ENCODE results near the gene DNAAF5. TPM values are rescaled to one million over a fixed set of nuclear protein-coding genes. Genes with fewer than 3 reads are reported as not detected.

DNAAF5 gene
- total RNA-seq, 4 donors from 2014 or later = 26.7 to 34.4 (median 29.0) TPM

DNA sequence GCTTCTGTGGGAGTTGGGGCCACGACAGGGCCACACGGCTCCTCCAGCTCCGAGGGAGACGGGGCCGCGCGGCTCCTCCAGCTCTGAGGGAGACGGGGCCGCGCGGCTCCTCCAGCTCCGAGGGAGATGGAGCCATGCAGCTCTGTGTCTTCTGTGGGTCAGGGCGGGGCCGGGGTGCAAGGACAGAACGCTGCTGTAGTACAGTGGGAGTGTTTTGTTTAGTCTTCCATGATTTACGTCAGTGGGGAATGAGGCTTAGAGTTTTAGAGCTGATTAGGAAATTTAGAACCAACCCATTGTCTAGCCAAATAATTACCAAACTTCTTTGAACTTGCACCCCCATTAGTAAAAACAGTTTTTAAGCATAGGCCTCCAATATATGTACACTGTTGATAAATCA, 33.5 kb downstream of the DNAAF5 start:
- no peak overlapping the region for H3K4me3 ChIP-seq
- no peak for DNase-seq (ENCODE audit: low spot score in 2 of 2)
- H3K27ac ChIP-seq = no peak overlapping the region
- H3K27me3 ChIP-seq = no peaks in the 10 kb centered on the region
- no peaks in the 10 kb centered on the region for H3K9me3 ChIP-seq
- peaks cover 86% of the 10 kb centered on the region for H3K36me3 ChIP-seq
- WGBS = 84% methylated on average over 16 of the region's 16 CpGs
- H3K4me1 ChIP-seq = no peaks in the 10 kb centered on the region
- no peak for TF ChIP-seq POLR2AphosphoS5 (IDR thresholded peaks at IDR 0.05)
- TF ChIP-seq EP300 (IDR thresholded peaks at IDR 0.05) = no peak
- no peak for TF ChIP-seq POLR2A (IDR thresholded peaks at IDR 0.05)
- TF ChIP-seq, protein P1, sequence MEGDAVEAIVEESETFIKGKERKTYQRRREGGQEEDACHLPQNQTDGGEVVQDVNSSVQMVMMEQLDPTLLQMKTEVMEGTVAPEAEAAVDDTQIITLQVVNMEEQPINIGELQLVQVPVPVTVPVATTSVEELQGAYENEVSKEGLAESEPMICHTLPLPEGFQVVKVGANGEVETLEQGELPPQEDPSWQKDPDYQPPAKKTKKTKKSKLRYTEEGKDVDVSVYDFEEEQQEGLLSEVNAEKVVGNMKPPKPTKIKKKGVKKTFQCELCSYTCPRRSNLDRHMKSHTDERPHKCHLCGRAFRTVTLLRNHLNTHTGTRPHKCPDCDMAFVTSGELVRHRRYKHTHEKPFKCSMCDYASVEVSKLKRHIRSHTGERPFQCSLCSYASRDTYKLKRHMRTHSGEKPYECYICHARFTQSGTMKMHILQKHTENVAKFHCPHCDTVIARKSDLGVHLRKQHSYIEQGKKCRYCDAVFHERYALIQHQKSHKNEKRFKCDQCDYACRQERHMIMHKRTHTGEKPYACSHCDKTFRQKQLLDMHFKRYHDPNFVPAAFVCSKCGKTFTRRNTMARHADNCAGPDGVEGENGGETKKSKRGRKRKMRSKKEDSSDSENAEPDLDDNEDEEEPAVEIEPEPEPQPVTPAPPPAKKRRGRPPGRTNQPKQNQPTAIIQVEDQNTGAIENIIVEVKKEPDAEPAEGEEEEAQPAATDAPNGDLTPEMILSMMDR (IDR thresholded peaks at IDR 0.05) = no peak

DNA sequence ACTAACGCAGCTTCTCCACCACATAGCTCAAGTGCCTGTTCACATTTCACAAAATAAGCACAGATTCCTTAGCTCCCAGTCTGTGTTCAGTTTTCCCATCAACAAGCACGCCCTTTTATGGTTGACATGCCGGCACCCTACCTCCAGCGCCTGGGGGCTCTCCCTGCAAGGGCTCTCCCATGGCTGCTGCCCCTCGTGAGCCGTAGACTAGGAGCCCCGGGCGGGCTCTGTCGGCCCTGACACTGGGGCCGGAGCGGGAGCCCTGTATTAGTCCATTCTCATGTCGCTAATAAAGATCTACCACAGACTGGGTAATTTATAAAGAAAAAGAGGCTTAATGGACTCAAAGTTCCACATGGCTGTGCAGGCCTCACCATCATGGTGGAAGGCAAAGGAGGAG, 34.6 kb downstream of the DNAAF5 start:
- no peaks in the 10 kb centered on the region for H3K4me1 ChIP-seq
- H3K9me3 ChIP-seq = no peaks in the 10 kb centered on the region
- H3K4me3 ChIP-seq = no peak overlapping the region
- no peaks in the 10 kb centered on the region for H3K27me3 ChIP-seq
- DNase-seq (ENCODE audit: low spot score in 2 of 2) = no peak
- 96% methylated on average over 12 of the region's 12 CpGs for WGBS
- peaks cover 86% of the 10 kb centered on the region for H3K36me3 ChIP-seq
- TF ChIP-seq, protein P1 (IDR thresholded peaks at IDR 0.05) = no peak
- TF ChIP-seq POLR2A (IDR thresholded peaks at IDR 0.05) = no peak
- H3K27ac ChIP-seq = no peak overlapping the region

DNA sequence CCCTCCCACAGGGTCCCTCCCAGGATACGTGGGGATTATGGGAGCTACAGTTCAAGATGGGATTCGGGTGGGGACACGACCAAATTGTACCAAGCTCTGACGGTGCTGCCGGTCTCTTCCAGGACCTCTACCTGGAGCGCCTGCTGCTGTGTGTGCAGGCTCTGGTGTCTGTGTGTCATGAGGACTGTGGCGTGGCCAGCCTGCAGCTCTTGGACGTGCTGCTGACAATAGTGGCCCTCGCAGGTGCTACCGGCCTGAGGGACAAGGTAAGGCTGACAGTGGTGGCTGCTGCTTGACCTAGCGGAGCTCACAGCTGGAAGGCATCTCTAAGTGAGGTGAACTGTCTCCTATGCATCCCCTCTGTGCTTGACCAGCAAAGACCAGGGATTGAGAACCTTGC, 35.1 kb downstream of the DNAAF5 start:
- Histone ChIP-seq H3K27me3 (no peaks in the 10 kb centered on the region), H3K9me3 (no peaks in the 10 kb centered on the region), H3K27ac (no peak overlapping the region), H3K4me1 (no peaks in the 10 kb centered on the region), H3K36me3 (peaks cover 82% of the 10 kb centered on the region), H3K4me3 (no peak overlapping the region)
- no peak for TF ChIP-seq EP300 (IDR thresholded peaks at IDR 0.05)
- no peak for DNase-seq (ENCODE audit: low spot score in 2 of 2)
- WGBS = 92% methylated on average over 5 of the region's 11 CpGs

DNA sequence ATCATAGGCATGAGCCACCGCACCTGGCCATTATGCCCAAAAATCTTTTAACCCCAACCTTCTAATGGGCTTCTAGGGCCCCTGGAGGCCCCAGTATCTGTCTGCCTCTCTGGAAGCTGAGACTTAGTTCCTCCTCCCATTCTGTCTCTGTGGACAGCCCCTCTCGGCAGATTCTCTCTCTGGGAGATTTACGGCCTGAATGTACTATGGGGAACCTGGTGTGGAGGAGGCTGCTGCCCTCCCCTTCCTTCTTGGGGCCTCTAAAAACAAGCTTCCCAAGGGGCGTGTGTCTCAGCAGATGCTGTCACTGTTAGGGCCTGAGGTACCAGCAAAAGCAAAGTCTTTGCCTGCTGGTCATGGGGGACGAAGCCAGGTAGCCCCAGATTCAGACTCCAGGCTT, 36.4 kb downstream of the DNAAF5 start:
- Histone ChIP-seq H3K27ac (no peak overlapping the region), H3K4me1 (no peaks in the 10 kb centered on the region), H3K4me3 (no peak overlapping the region), H3K27me3 (no peaks in the 10 kb centered on the region), H3K9me3 (no peaks in the 10 kb centered on the region), H3K36me3 (peaks cover 69% of the 10 kb centered on the region)
- no peak for TF ChIP-seq POLR2A (IDR thresholded peaks at IDR 0.05)
- 93% methylated on average over 3 of the region's 5 CpGs for WGBS
- no peak for DNase-seq (ENCODE audit: low spot score in 2 of 2)

DNA sequence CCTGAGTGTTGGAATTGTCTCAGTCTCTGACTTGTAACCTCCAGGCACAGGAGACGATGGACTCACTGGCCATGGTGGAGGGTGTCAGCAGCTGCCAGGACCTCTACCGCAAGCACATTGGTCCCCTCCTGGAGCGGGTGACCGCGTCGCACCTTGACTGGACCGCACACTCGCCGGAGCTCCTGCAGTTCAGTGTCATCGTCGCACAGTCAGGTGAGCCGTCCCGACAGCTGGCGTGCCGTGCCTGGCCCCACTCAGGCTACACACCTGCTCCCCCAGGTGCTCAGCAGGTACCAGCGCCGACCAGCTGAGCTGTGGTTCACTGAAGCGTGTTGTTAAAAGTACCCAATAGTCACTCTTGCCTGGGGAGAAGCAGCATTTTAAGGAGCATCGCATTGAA, 37.3 kb downstream of the DNAAF5 start:
- Histone ChIP-seq H3K4me1 (no peaks in the 10 kb centered on the region), H3K27me3 (no peaks in the 10 kb centered on the region), H3K27ac (no peak overlapping the region), H3K9me3 (no peaks in the 10 kb centered on the region), H3K4me3 (no peak overlapping the region), H3K36me3 (peaks cover 62% of the 10 kb centered on the region)
- WGBS = 100% methylated on average over 7 of the region's 19 CpGs
- DNase-seq (ENCODE audit: low spot score in 2 of 2) = no peak
- TF ChIP-seq, protein P1 (IDR thresholded peaks at IDR 0.05) = no peak
- no peak for TF ChIP-seq EP300 (IDR thresholded peaks at IDR 0.05)
- no peak for TF ChIP-seq POLR2AphosphoS5 (IDR thresholded peaks at IDR 0.05)
- no peak for TF ChIP-seq POLR2A (IDR thresholded peaks at IDR 0.05)

DNA sequence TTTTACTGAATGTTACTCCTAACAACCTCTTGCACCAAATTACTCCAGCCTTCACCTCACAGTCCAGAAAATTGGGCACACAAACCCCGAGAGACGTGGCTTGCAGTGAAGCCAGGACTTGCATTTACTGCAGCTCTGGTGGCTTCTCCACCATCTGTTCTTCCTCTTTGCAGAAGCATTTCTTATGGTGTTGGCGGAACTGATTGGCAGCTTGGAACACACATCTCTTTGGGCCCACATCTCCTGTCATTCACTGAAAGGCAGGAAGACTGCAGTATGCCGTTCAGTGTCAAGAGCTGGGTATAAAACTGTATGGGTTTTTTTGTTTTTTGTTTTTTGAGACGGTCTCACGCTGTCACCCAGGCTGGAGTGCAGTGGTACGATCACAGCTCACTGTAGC, 38.9 kb downstream of the DNAAF5 start:
- WGBS = 94% methylated on average over 7 of the region's 7 CpGs
- no peaks in the 10 kb centered on the region for H3K9me3 ChIP-seq
- TF ChIP-seq POLR2AphosphoS5 (IDR thresholded peaks at IDR 0.05) (no peak), EP300 (IDR thresholded peaks at IDR 0.05) (no peak), POLR2A (IDR thresholded peaks at IDR 0.05) (no peak)
- TF ChIP-seq, protein P1 (IDR thresholded peaks at IDR 0.05) = no peak
- no peaks in the 10 kb centered on the region for H3K27me3 ChIP-seq
- no peak overlapping the region for H3K27ac ChIP-seq
- no peak overlapping the region for H3K4me3 ChIP-seq
- H3K4me1 ChIP-seq = peaks cover 3% of the 10 kb centered on the region
- DNase-seq (ENCODE audit: low spot score in 2 of 2) = no peak
- peaks cover 56% of the 10 kb centered on the region for H3K36me3 ChIP-seq

All from suprapubic skin (tissue), 4 donors.